ENCODE data around the gene SCAI. TPM values are rescaled to one million over a fixed set of nuclear protein-coding genes. Genes with fewer than 3 reads are reported as not detected.

Gene SCAI
- total RNA-seq, 2 experiments from 2014 or later, result 21.5 to 25.0 TPM

DNA sequence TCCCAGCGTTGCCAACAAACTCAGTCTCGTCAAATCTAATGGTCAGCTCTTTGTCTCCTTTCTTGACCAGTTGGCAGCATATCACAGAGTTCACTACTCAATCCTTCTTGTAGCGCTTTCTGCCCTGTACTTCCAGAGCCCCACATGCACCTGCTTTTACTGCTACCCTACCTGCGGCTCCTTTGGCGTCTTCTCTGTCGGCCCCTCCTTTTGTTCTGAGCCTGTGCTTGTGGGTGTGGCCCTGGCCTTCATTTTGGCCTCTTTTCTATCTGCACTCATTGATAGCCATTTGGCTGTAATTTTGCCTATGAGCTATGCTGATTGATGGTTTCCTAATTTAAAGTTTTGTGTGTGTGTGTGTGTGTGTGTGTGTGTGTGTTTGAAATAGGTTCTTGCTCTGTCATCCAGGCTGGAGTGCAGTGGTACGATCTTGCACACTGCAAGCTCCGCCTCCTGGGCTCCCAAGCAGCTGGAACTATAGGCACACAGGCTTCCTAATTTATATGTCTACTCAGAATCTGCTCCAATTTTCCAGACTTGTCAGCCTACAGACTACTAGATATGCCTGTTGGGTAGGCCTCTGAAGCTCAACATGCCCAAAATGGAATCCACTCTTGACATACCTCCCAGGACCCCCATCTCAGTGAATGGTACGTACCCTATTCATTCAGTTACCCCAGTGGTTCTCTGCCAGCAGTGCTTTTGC, 249.1 kb downstream of the SCAI start:
- Histone ChIP-seq H3K4me2 (ENCODE audit: low read length) (no peak overlapping the region), H3K9me3 (ENCODE audit: low read length) (no peaks in the 10 kb centered on the region), H2AFZ (ENCODE audit: low read length) (no peak overlapping the region), H3K4me1 (ENCODE audit: insufficient read depth, low read length, poor library complexity, severe bottlenecking) (peaks cover 8% of the 10 kb centered on the region), H3K4me3 (ENCODE audit: low read depth, low read length, poor library complexity, severe bottlenecking) (no peak overlapping the region), H3K79me2 (ENCODE audit: insufficient read depth, low read depth, low read length) (no peaks in the 10 kb centered on the region), H4K20me1 (ENCODE audit: insufficient read depth, low read length) (no peaks in the 10 kb centered on the region), H3K9me2 (ENCODE audit: insufficient read depth, low read length) (no peaks in the 10 kb centered on the region), H3K27ac (ENCODE audit: low read depth, low read length, poor library complexity, severe bottlenecking) (no peak overlapping the region), H3K36me3 (ENCODE audit: insufficient read depth, low read length) (peaks cover 65% of the 10 kb centered on the region)
- TF ChIP-seq CTCF (conservative IDR thresholded peaks at IDR 0.05; ENCODE audit: low read length) (no peak), EZH2phosphoT487 (IDR thresholded peaks at IDR 0.05; ENCODE audit: borderline replicate concordance, low read depth, low read length) (no peak)
- ChIA-PET CTCF (ENCODE audit: unreplicated experiment) (interaction anchor here (1.1 kb wide), 1 partner anchor 114 kb away, joined by 3 read pairs; no protein-coding TSS in a partner anchor), POLR2A (interaction anchor here (1.5 kb wide), 1 partner anchor 117 kb away, joined by 3 read pairs; no protein-coding TSS in a partner anchor)
- intact Hi-C loops (cut with micrococcal nuclease; ENCODE audit: unreplicated experiment), result loop anchor here (1.0 to 5.0 kb wide), 4 partner anchors 21 to 478 kb away; partner anchors contain the start of gene WDR38
- no peak for DNase-seq (ENCODE audit: low spot score)
- BruUV-seq (replicated peaks), result no TSS peak

Other genes starting within 250 kb of the SCAI start
- gene GOLGA1, start 202.4 kb downstream of the SCAI start, total RNA-seq (2014; rRNA removed; shearing (Covaris generic)), result 15.1 and 19.2 TPM in 2 replicates
- gene GOLGA1, start 202.4 kb downstream of the SCAI start, total RNA-seq (2022), result 17.4 and 19.0 TPM in 2 replicates
- 18.9 and 21.4 TPM in 2 replicates for gene PPP6C, start 46.3 kb upstream of the SCAI start, total RNA-seq (2014; rRNA removed; shearing (Covaris generic))
- gene PPP6C, start 46.3 kb upstream of the SCAI start, total RNA-seq (2022), result 51.9 and 55.1 TPM in 2 replicates
- 16.2 and 27.0 TPM in 2 replicates for gene RABEPK, start 57.0 kb upstream of the SCAI start, total RNA-seq (2014; rRNA removed; shearing (Covaris generic))
- gene RABEPK, start 57.0 kb upstream of the SCAI start, total RNA-seq (2022), result 22.9 and 23.9 TPM in 2 replicates
- 49.0 and 52.1 TPM in 2 replicates for gene HSPA5, start 97.8 kb upstream of the SCAI start, total RNA-seq (2014; rRNA removed; shearing (Covaris generic))
- gene HSPA5, start 97.8 kb upstream of the SCAI start, total RNA-seq (2022), result 115 and 150 TPM in 2 replicates
- 29.6 and 36.0 TPM in 2 replicates for gene GAPVD1, start 118.3 kb upstream of the SCAI start, total RNA-seq (2014; rRNA removed; shearing (Covaris generic))
- 41.1 and 44.5 TPM in 2 replicates for gene GAPVD1, start 118.3 kb upstream of the SCAI start, total RNA-seq (2022)

All from OCI-LY7 (cell line).